NCI-H82 (cell line): ENCODE measurements around the gene FBL.
"Not testable (repeated sequence)": the region's sequence is repeated elsewhere in the genome, so short reads cannot be mapped to it uniquely, and the experiment has no call there.

Source experiments
- DNase-seq: peaks from one replicate; lab custom pipeline; 2025; lab: John Stamatoyannopoulos, UW

FBL gene

GRCh38 chr19:39845933-39846677 is at the start of gene FBL:
TSS of gene FBL (minus strand) at chr19:39846379. CDS start at chr19:39846300, 79 bp downstream.
- DNase-seq: peak; percentile 96

DNA sequence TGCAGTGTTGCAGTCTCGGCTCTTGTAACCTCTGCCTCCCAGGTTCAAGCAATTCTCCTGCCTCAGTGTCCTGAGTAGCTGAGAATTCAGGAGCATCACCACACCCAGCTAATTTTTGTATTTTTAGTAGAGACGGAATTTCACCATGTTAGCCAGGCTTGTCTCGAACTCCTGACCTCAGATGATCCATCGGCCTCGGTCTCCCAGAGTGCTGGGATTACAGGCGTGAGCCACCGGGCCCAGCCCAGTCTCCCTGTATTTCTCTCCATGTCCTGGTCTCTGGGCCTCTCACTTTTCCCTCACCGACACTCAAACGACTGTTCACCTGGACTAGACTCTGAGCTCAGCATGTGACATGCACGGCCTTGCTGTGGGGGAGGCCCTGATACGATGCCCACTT is 48.9 kb upstream of the FBL start:
- not testable (repeated sequence) for DNase-seq

- not testable (repeated sequence) for DNase-seq
Measured at GRCh38 chr19:39894236-39894606, 48.0 kb upstream of the FBL start.

- not testable (repeated sequence) for DNase-seq
Measured at GRCh38 chr19:39893366-39894235, 47.4 kb upstream of the FBL start.

DNA sequence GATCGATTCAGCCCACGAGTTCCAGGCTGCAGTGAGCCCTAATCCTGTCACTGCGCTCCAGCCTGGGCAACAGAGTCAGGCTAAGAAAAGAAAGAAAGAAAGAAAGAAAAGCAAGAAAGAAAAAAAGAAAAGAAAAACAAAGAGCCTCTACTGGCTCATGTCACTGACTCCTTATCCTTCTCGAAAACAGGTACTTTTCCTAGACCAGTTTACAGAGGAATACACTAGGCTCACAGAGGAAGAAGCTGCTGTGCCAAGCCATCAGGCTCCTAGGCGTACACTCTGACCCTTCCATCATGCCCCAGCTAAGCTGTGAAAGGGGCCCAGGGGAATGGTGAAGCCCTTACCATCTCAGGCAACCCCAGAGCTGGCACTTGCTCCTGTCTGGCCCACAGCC is 46.3 kb upstream of the FBL start:
- DNase-seq: not testable (repeated sequence)

GRCh38 chr19:39891660-39892505 is 45.7 kb upstream of the FBL start:
- peak; percentile 63 for DNase-seq

GRCh38 chr19:39890755-39891551 is 44.8 kb upstream of the FBL start:
- no peak for DNase-seq

DNA sequence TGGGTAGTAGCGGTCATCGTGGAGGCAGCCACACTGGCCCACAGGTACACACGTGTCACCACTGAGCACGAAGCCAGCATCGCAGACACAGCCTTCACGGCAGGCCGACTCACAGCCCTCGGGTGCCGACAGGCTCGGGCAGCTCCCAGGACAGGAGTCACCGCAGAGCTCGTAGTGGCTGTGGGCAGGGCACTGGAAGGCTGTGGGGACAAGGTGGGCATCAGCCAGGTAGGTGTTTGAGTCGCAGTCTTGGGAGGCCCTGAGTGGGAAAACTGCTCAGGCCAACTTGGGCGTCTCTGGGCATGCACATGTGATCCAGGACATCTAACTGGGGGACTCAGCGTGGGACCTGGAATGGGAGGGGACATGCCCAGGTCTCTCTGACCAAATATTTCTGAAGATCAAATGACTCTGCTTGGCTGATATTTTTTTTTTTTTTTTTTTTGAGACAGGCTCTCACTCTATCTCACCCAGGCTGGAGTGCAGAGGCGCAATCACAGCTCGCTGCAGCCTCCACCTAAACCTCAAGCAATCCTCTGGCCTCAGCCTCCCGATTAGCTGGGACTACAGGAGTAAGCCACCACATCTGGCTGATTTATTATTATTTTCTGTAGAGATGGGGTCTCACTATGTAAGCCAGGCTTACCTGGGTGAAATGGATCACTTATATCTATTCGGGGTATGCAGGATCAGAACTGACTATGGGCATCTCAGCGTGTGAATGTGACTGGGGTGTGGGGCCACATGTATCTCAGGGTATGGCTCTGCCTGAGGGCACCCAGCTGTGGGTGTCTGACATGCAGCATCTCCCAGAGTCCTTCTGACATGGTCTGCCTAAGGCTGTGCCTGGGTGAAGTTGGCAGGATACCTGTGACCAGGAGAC is 43.9 kb upstream of the FBL start:
- not testable (repeated sequence) for DNase-seq

DNA sequence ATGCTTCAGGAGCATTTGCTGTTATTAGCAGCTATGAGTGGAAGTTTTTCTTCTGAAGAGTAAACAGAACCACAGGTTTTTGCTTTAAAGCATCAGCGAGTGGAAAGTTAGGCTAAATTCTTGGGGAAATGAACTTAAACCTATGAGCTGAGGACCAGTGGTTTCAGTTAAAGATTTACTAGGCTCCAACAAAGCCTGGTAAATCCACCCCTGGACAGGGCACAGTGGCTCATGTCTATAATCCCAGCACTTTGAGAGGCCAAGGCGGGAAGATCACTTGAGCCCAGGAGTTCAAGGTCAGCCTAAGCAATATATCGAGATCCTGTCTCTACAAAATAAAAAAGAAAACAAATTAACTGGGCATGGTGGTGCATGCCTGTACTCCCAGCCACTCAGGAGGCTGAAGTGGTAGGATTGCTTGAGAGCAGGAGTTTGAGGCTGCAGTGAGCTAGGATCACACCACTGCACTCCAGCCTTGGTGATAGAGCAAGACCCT is 41.3 kb upstream of the FBL start:
- not testable (repeated sequence) for DNase-seq

- DNase-seq: not testable (repeated sequence)
Measured at GRCh38 chr19:39885821-39886554, 39.8 kb upstream of the FBL start.

- not testable (repeated sequence) for DNase-seq
Measured at GRCh38 chr19:39884721-39885120, 38.5 kb upstream of the FBL start.

DNA sequence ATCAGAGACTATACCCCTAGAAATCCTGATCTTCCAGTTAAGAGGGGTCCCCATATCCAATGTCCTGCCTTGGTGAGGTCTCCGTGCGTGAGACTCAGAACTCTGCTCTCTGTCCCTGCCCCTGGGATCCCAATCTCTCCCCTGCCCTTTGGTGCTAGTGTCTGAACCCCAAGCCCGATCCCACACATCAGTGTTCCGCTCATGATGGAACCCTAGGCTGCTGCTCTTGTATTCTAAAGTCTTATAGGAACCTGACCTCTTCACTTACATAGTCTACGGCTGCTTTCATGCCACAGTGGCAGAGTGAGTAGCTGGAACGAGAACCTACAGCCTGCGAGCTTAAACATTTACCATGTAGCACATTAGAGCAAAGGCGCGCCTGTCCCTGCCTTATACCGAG is 36.5 kb upstream of the FBL start:
- DNase-seq: not testable (repeated sequence)

DNA sequence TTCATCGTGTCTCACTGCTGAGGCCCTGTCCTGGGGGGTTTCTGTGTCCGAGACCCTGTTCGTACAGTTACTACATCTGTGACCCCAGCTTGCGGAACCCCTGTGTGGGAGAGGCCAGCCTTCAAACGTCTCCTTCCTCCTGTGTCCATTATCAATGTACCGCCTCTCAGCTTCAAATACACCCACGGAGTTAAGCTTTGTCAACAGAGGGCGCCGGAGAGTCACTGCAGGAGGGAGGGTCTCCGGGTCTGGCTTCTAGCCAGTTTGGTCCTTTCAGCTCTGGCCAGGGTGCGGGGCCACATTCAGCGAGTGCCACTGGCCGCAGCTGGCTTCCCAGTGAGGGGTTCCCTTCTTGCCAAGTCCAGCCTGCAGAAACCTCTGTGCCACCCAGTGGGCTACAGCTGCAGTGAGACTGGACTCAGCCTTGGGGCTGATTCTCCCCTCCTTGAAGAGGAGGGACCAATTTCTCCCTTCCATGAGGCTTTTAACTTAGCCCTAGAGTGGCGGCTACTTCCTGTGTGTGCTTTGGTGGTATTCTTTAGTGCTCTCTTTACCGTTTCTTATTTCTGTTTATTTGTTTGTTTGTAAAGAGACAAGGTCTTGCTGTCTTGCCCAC is 35.4 kb upstream of the FBL start:
- DNase-seq: peak; percentile 71

DNA sequence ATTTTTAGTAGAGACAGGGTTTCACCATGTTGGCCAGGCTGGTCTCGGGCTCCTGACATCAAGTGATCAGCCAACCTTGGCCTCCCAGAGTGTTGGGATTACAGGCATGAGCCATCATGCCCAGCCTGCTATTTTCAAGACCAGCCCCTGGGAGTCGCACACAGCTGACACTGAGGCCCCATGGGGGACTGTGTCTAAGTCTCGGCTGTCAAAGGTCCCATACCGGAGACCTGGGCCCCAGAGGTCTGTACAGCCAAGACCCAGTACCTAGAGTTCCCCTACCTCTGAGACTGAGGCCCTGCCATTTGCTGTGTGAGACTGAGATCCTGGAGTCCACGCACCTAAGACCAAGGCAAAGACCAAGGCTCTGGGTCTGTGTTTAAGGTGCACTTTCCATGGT is 34.1 kb upstream of the FBL start:
- DNase-seq: not testable (repeated sequence)

DNA sequence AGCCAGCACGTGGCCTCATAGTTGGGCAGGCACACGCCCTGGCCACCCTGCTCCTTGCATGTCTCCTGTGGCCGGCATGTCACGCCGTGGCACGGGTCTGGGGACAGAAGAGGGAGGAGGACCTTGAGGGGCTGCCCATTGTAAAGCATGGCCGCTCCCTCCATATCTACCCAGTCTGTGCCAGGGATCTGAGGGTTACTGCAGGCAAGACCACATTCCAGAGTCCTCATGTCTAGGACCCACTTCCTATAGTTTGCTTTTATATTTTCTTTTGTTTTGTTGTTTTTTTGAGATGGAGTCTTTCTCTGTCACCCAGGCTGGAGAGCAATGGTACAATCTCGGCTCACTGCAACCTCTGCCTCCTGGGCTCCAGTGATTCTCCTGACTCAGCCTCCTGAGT is 33.6 kb upstream of the FBL start:
- not testable (repeated sequence) for DNase-seq

DNA sequence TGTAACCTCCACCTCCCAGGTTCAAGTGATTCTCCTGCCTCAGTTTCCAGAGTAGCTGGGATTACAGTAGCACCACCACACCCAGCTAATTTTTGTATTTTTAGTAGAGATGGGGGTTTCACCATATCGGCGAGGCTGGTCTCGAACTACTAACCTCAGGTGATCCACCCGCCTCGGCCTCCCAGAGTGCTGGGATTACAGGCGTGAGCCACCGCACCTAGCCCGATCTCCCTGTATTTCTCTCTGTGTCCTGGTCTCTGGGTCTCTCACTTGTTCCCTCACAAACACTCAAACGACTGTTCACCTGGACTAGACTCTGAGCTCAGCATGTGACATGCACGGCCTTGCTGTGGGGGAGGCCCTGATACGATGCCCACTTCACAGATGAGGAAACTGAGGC is 32.7 kb upstream of the FBL start:
- not testable (repeated sequence) for DNase-seq

DNA sequence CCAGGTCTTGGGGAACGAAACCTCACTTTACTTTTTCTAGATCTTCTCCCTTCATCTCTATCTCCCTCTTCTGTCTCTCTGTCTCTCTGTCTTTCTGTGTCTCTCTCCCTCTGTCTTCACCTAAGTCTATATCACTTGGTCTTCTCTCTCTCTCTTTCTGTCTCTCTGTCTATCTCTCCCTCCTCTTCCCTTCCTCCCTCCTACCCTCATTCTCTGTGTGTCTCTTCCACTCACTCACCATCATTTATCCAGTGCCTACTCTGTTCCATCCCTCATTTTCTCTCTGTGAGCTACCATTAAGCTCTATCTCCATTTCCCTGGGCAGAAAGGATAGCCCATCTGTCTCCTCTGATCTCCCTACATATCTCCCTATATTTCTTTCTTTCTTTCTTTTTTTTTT is 32.2 kb upstream of the FBL start:
- DNase-seq: peak; percentile 20

DNA sequence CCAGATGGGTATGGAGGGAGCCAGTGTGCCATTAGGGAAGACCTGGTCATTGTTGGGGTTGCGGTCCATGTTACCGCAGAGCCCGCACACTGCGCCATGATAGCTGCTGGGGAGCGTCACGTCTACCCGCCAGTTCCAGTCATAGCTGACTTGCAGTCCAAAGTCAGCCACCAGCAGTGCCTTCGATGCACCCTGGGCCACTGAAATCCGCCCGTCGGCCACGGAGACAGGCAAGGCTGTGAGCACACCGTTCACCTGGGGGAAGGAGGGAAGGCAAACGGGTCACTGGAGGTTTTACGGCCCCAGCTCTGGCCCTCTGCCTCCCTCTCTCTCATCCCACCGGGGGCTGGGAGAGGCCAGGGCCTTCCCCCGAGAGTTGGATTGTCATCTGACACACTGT is 31.8 kb upstream of the FBL start:
- not testable (repeated sequence) for DNase-seq

DNA sequence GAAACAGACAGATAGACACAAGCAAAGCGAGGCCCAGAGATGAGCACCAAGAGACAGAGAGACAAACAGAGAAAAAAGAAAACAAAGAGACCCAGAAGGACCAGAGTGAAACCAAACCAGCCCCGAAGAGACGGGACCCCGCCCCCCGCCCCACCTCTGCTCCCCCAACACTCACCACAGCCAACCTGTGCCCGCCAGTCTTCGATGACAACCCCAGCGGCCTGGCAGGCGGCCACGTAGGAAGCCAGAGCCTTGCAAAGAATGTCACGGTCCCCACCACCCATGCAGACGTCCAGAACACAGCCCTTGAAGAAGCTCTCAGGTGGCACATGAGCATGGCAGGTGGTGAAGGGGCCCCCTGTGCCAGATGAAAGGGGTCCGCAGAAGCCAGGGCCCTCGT is 31.3 kb upstream of the FBL start:
- not testable (repeated sequence) for DNase-seq
